Osteocyte (in vitro differentiated cells): ENCODE measurements around the gene GOLGA8B. TPM values are rescaled to one million over a fixed set of nuclear protein-coding genes. Genes with fewer than 3 reads are reported as not detected.
"Not testable (repeated sequence)": the region's sequence is repeated elsewhere in the genome, so short reads cannot be mapped to it uniquely, and the experiment has no call there.

Experiments
- DNase-seq: peaks from one replicate; pipeline ENCODE4 v3.0.0; 2021; ENCODE audit warnings: mixed read lengths; ENCODE audit not compliant: unreplicated experiment; ENCODE audit errors: extremely low spot score
- H3K27ac Mint-ChIP-seq: one replicate; pipeline ENCODE4 v1.8.0; 2021; ENCODE audit warnings: mild to moderate bottlenecking, mixed read lengths; ENCODE audit not compliant: unreplicated experiment
- H3K27me3 Mint-ChIP-seq: one replicate; pipeline ENCODE4 v1.8.0; 2021; ENCODE audit warnings: mixed read lengths; ENCODE audit not compliant: unreplicated experiment
- H3K36me3 Mint-ChIP-seq: one replicate; pipeline ENCODE4 v1.8.0; 2021; ENCODE audit warnings: mixed read lengths; ENCODE audit not compliant: unreplicated experiment
- H3K4me1 Mint-ChIP-seq: one replicate; pipeline ENCODE4 v1.8.0; 2021; ENCODE audit warnings: mixed read lengths; ENCODE audit not compliant: unreplicated experiment
- H3K4me3 Mint-ChIP-seq: one replicate; pipeline ENCODE4 v1.8.0; 2021; ENCODE audit warnings: mild to moderate bottlenecking, moderate library complexity, mixed read lengths; ENCODE audit not compliant: unreplicated experiment
- H3K9me3 Mint-ChIP-seq: one replicate; pipeline ENCODE4 v1.8.0; 2021; ENCODE audit warnings: mixed read lengths; ENCODE audit not compliant: unreplicated experiment
- CTCF ChIP-seq: fragments of 200-600 bp; sonication (generic); IDR thresholded peaks from 2 replicates; pipeline ENCODE4 v1.5.0; 2021; ENCODE audit warnings: antibody characterized with exemption, mild to moderate bottlenecking, moderate library complexity
- total RNA-seq: library from RNA; stranded (reverse); gene quantifications from 2 replicates; pipeline ENCODE4 v1.2.1, GENCODE V29; 2021

GOLGA8B gene
- total RNA-seq, 1 donor from 2014 or later, result 69.6 TPM

- TF ChIP-seq CTCF, result no peak
- no peak for DNase-seq
- H3K27me3 Mint-ChIP-seq, result peaks cover 10% of the 10 kb centered on the region
- no peaks in the 10 kb centered on the region for H3K36me3 Mint-ChIP-seq
- H3K4me1 Mint-ChIP-seq, result peaks cover 26% of the 10 kb centered on the region
- H3K9me3 Mint-ChIP-seq, result no peaks in the 10 kb centered on the region
- H3K4me3 Mint-ChIP-seq, result no peak overlapping the region
- no peak overlapping the region for H3K27ac Mint-ChIP-seq
These were observed 1.5 kb upstream of the GOLGA8B start for GRCh38 chr15:34584996-34585395.

GRCh38 chr15:34584330-34584668, 848 bp upstream of the GOLGA8B start:
- Mint-ChIP-seq H3K4me3 (peak overlapping the region; percentile 78), H3K9me3 (no peaks in the 10 kb centered on the region), H3K4me1 (peaks cover 26% of the 10 kb centered on the region), H3K27me3 (peaks cover 6% of the 10 kb centered on the region), H3K27ac (no peak overlapping the region), H3K36me3 (no peaks in the 10 kb centered on the region)
- DNase-seq, result no peak
- TF ChIP-seq CTCF, result no peak

GRCh38 chr15:34582461-34583371, 735 bp downstream of the GOLGA8B start:
- DNase-seq, result no peak
- Mint-ChIP-seq H3K4me3 (peak overlapping the region; percentile 84), H3K9me3 (no peaks in the 10 kb centered on the region), H3K27me3 (no peaks in the 10 kb centered on the region), H3K36me3 (no peaks in the 10 kb centered on the region), H3K4me1 (peaks cover 18% of the 10 kb centered on the region), H3K27ac (no peak overlapping the region)
- TF ChIP-seq CTCF, result no peak

GRCh38 chr15:34581687-34582460, 1.6 kb downstream of the GOLGA8B start:
- not testable (repeated sequence) for H3K27ac Mint-ChIP-seq, H3K27me3 Mint-ChIP-seq, H3K36me3 Mint-ChIP-seq, H3K9me3 Mint-ChIP-seq, DNase-seq
- Mint-ChIP-seq H3K4me1 (peaks cover 18% of the 10 kb centered on the region), H3K4me3 (peak overlapping the region; percentile 84)

GRCh38 chr15:34581043-34581365, 2.4 kb downstream of the GOLGA8B start:
- Mint-ChIP-seq H3K27me3 (no peaks in the 10 kb centered on the region), H3K9me3 (no peaks in the 10 kb centered on the region), H3K4me1 (peaks cover 18% of the 10 kb centered on the region), H3K27ac (no peak overlapping the region), H3K4me3 (no peak overlapping the region), H3K36me3 (no peaks in the 10 kb centered on the region)
- no peak for TF ChIP-seq CTCF
- DNase-seq, result no peak

GRCh38 chr15:34580251-34581042, 3.0 kb downstream of the GOLGA8B start:
- not testable (repeated sequence) for H3K36me3 Mint-ChIP-seq, H3K4me3 Mint-ChIP-seq, H3K27me3 Mint-ChIP-seq, H3K9me3 Mint-ChIP-seq, H3K27ac Mint-ChIP-seq, DNase-seq
- peaks cover 18% of the 10 kb centered on the region for H3K4me1 Mint-ChIP-seq
